SK-N-SH (cell line): ENCODE measurements around the gene GOLGA6L25. TPM values are rescaled to one million over a fixed set of nuclear protein-coding genes. Genes with fewer than 3 reads are reported as not detected.
"Not testable (repeated sequence)": the region's sequence is repeated elsewhere in the genome, so short reads cannot be mapped to it uniquely, and the experiment has no call there.

Experiments used
- CTCF ChIA-PET: fragments of 300-600, 350-600 bp; formaldehyde crosslinking; extraction: SDS; loops from one replicate; lab custom pipeline; 2021; lab: Yijun Ruan, JAX
- POLR2A ChIA-PET: fragments of 350-600 bp; sonication (Branson Sonifier 250); formaldehyde crosslinking; extraction: SDS; loops from one replicate; lab custom pipeline; 2020; ENCODE audit warnings: antibody characterized with exemption, inconsistent platforms; lab: Yijun Ruan, JAX
- DNase-seq: peaks from one replicate; pipeline ENCODE4 v3.0.0; 2012
- H2AFZ ChIP-seq: fragments of 200-600 bp; sonication (generic); 2 replicates; pipeline ENCODE4 v1.8.1; 2016; ENCODE audit warnings: antibody characterized with exemption, mild to moderate bottlenecking, low read depth
- H3F3A ChIP-seq: fragments of 200-600 bp; sonication (generic); replicated peaks from 2 replicates; pipeline ENCODE3; 2016; ENCODE audit warnings: antibody characterized with exemption, mild to moderate bottlenecking; ENCODE audit not compliant: insufficient read depth
- H3K27ac ChIP-seq, 2 experiments: fragments of 200-500 bp in 1 of 2; fragments of 200-600 bp in 1 of 2; sonication (Bioruptor generic) in 1 of 2; sonication (generic), shearing (Covaris generic) in 1 of 2; 2 replicates each; pipeline versions ENCODE4 v1.5.1 to v1.6.1; 2014 to 2016; ENCODE audit warnings: low read depth in 2 of 2, inconsistent platforms in 1 of 2, low read length in 1 of 2, mild to moderate bottlenecking in 1 of 2, mixed read lengths in 1 of 2
- H3K27me3 ChIP-seq: fragments of 200-600 bp; sonication (generic), shearing (Covaris generic); 2 replicates; pipeline ENCODE4 v1.6.1; 2016; ENCODE audit warnings: mixed run types; ENCODE audit not compliant: insufficient read depth
- H3K36me3 ChIP-seq, 2 experiments: fragments of 200-500 bp in 1 of 2; fragments of 200-600 bp in 1 of 2; sonication (Bioruptor generic) in 1 of 2; sonication (generic) in 1 of 2; replicated peaks in 1 of 2; 2 replicates each; pipeline versions ENCODE3 to v1.5.1; 2014 to 2016; ENCODE audit warnings: low read length in 1 of 2, mild to moderate bottlenecking in 1 of 2; ENCODE audit not compliant: insufficient read depth in 2 of 2, control insufficient read depth in 1 of 2
- H3K4me1 ChIP-seq, 2 experiments: fragments of 200-500 bp in 1 of 2; fragments of 200-600 bp in 1 of 2; sonication (Bioruptor generic) in 1 of 2; sonication (generic), shearing (Covaris generic) in 1 of 2; 2 replicates each; pipeline versions ENCODE4 v1.5.1 to v1.6.1; 2014 to 2016; ENCODE audit warnings: low read depth in 1 of 2, low read length in 1 of 2, mixed run types in 1 of 2; ENCODE audit not compliant: insufficient read depth in 2 of 2, control insufficient read depth in 1 of 2
- H3K4me2 ChIP-seq: fragments of 200-600 bp; sonication (generic), shearing (Covaris generic); 2 replicates; pipeline ENCODE4 v1.6.1; 2017; ENCODE audit warnings: mixed run types
- H3K4me3 ChIP-seq, 2 experiments: fragments of 200-500 bp in 1 of 2; fragments of 200-600 bp in 1 of 2; sonication (Bioruptor generic) in 1 of 2; sonication (generic), shearing (Covaris generic) in 1 of 2; 2 replicates each; pipeline versions ENCODE4 v1.5.1 to v1.8.1; 2014 to 2016; ENCODE audit warnings: low read depth in 2 of 2, inconsistent platforms in 1 of 2, low read length in 1 of 2, mild to moderate bottlenecking in 1 of 2, mixed read lengths in 1 of 2, moderate library complexity in 1 of 2
- H3K79me2 ChIP-seq: fragments of 200-600 bp; sonication (generic); 2 replicates; pipeline ENCODE4 v1.8.1; 2017; ENCODE audit warnings: mild to moderate bottlenecking; ENCODE audit not compliant: insufficient read depth
- H3K9ac ChIP-seq: fragments of 200-600 bp; sonication (generic); 2 replicates; pipeline ENCODE4 v1.6.1; 2017; ENCODE audit warnings: mixed run types
- H3K9me2 ChIP-seq: fragments of 200-600 bp; sonication (generic); 2 replicates; pipeline ENCODE4 v1.6.1; 2017; ENCODE audit warnings: mixed run types
- H3K9me3 ChIP-seq: fragments of 200-600 bp; sonication (generic); 2 replicates; pipeline ENCODE4 v1.6.1; 2017; ENCODE audit warnings: mixed run types, mild to moderate bottlenecking, moderate library complexity
- H4K20me1 ChIP-seq: fragments of 200-600 bp; sonication (generic); 2 replicates; pipeline ENCODE4 v1.6.1; 2017; ENCODE audit warnings: mild to moderate bottlenecking, mixed run types; ENCODE audit not compliant: insufficient read depth
- WGBS: methylation state at CpG from one replicate; pipeline ENCODE4 v1.1.6; 2017; ENCODE audit warnings: low lambda C conversion rate; 5-methylcytosine and 5-hydroxymethylcytosine counted together
- polyA plus RNA-seq, 3 experiments: library from polyadenylated mRNA; depleted of rRNA; stranded (reverse); fragments of >200 nt; gene quantifications; 2 replicates each; pipeline ENCODE4 v1.2.3, GENCODE V29; 2012
- small RNA-seq, 7 experiments: library from RNA; depleted of rRNA; stranded (forward); fragments of <200 nt; gene quantifications; one replicate each; pipeline ENCODE3, GENCODE V24; 2012

The GOLGA6L25 gene
- polyA plus RNA-seq, 1 of the 3 experiments (the other 2 are of a cell fraction) = not detected

- DNase-seq, H3K27me3 ChIP-seq, H3K4me2 ChIP-seq, H3K9me2 ChIP-seq, H4K20me1 ChIP-seq, H3K27ac ChIP-seq, H3K4me1 ChIP-seq, H3F3A ChIP-seq, H3K4me3 ChIP-seq, H2AFZ ChIP-seq, H3K79me2 ChIP-seq, POLR2A ChIA-PET, CTCF ChIA-PET, H3K9me3 ChIP-seq, H3K36me3 ChIP-seq, H3K9ac ChIP-seq: not testable (repeated sequence)
- 100% methylated on average over 4 of the region's 9 CpGs for WGBS
These were observed 48.8 kb downstream of the GOLGA6L25 start for GRCh38 chr15:28602152-28602551.

Small RNA genes lying within 50 kb of the gene (small RNA-seq; reads per million reads assigned to genes)
- gene AC138749.2 = 0 reads per million in 7 experiments
- 0 reads per million in 7 experiments for gene RF00017

Other genes starting within 250 kb of the GOLGA6L25 start
- gene HERC2, start 231.4 kb upstream of the GOLGA6L25 start, polyA plus RNA-seq (2012; rRNA removed) = 18.9 and 22.3 TPM in 2 replicates
- gene GOLGA6L24, start 195.5 kb upstream of the GOLGA6L25 start, polyA plus RNA-seq (2012; rRNA removed) = not detected in 2 replicates
- gene GOLGA8F, start 174.9 kb upstream of the GOLGA6L25 start, polyA plus RNA-seq (2012; rRNA removed) = not detected in 2 replicates
- gene GOLGA8G, start 20.6 kb upstream of the GOLGA6L25 start, polyA plus RNA-seq (2012; rRNA removed) = not detected in 2 replicates
- 0.10 TPM in 1 of 2 replicates, not detected in the other for gene GOLGA8M, start 158.9 kb downstream of the GOLGA6L25 start, polyA plus RNA-seq (2012; rRNA removed)